Upper lobe of left lung (tissue), 6 donors: ENCODE measurements around the gene COTL1. TPM values are rescaled to one million over a fixed set of nuclear protein-coding genes. Genes with fewer than 3 reads are reported as not detected.

ENCODE experiments used
- ATAC-seq, 2 donors: fragments of 200-7000 bp; cut with Tn5 transposase; one replicate each; pipeline ENCODE4 v1.9.1; 2022; ENCODE audit warnings: mild to moderate bottlenecking in 2 of 2, moderate library complexity in 2 of 2; ENCODE audit not compliant: low FRiP score in 2 of 2
- DNase-seq, 2 donors: peaks; one replicate each; pipeline ENCODE4 v3.0.0-alpha.2; 2019 to 2020
- H3K27ac ChIP-seq, 4 donors: fragments of 200-600 bp; sonication (generic); one replicate each; pipeline ENCODE4 v1.5.1; 2016 to 2019
- H3K27me3 ChIP-seq, 4 donors: fragments of 200-600 bp; sonication (generic); one replicate each; pipeline ENCODE4 v1.5.1; 2017 to 2019
- H3K36me3 ChIP-seq, 4 donors: fragments of 200-600 bp; sonication (generic); one replicate each; pipeline ENCODE4 v1.5.1; 2016 to 2019
- H3K4me1 ChIP-seq, 4 donors: fragments of 200-600 bp; sonication (generic); one replicate each; pipeline ENCODE4 v1.5.1; 2018 to 2019
- H3K4me3 ChIP-seq, 4 donors: fragments of 200-600 bp; sonication (generic); one replicate each; pipeline ENCODE4 v1.5.1; 2017 to 2019; ENCODE audit warnings: mild to moderate bottlenecking in 2 of 4, moderate library complexity in 1 of 4
- H3K9me3 ChIP-seq, 4 donors: fragments of 200-600 bp; sonication (generic); one replicate each; pipeline ENCODE4 v1.5.1; 2018 to 2019
- EP300 ChIP-seq, 4 donors: sonication (generic); formaldehyde crosslinking; IDR thresholded peaks; one replicate each; pipeline ENCODE4 v1.5.1; 2017; ENCODE audit warnings: antibody characterized with exemption in 4 of 4, control low read depth in 2 of 4
- POLR2A ChIP-seq, 4 donors: fragments of 450-650 bp; IDR thresholded peaks; one replicate each; pipeline ENCODE4 v1.5.1; 2016 to 2017; ENCODE audit warnings: antibody characterized with exemption in 4 of 4, mild to moderate bottlenecking in 2 of 4
- POLR2AphosphoS5 ChIP-seq, 2 donors: sonication (generic); formaldehyde crosslinking; IDR thresholded peaks; one replicate each; pipeline ENCODE4 v1.5.1; 2017; ENCODE audit warnings: antibody characterized with exemption in 2 of 2
- WGBS, 2 donors: methylation state at CpG; one replicate each; pipeline ENCODE4 v1.1.5; 2017 to 2018; 5-methylcytosine and 5-hydroxymethylcytosine counted together
- total RNA-seq, 6 donors: library from RNA; depleted of rRNA in 4 of 6; stranded (reverse); fragments of >200 nt in 4 of 6; gene quantifications; one replicate each; pipeline versions ENCODE4 v1.1.0 to v1.2.1, GENCODE V29; 2016 to 2021
- TF ChIP-seq, protein P1 (sequence below), 6 experiments: fragments of 450-650 bp in 4 of 6; fragments of 200-600 bp in 2 of 6; sonication (generic) in 2 of 6; IDR thresholded peaks; one replicate each; pipeline ENCODE4 v1.5.1; 2016 to 2019; ENCODE audit warnings: antibody characterized with exemption in 6 of 6
- donor health status: DM: no; HTN: no; CAD: no; lungs with moderate emphysema.
- donor health status: DM: no; HTN: yes; CAD: no; lungs with severe emphysema.

COTL1 gene
- total RNA-seq, 6 donors from 2014 or later: 31.6 to 256 (median 75.6) TPM

DNA sequence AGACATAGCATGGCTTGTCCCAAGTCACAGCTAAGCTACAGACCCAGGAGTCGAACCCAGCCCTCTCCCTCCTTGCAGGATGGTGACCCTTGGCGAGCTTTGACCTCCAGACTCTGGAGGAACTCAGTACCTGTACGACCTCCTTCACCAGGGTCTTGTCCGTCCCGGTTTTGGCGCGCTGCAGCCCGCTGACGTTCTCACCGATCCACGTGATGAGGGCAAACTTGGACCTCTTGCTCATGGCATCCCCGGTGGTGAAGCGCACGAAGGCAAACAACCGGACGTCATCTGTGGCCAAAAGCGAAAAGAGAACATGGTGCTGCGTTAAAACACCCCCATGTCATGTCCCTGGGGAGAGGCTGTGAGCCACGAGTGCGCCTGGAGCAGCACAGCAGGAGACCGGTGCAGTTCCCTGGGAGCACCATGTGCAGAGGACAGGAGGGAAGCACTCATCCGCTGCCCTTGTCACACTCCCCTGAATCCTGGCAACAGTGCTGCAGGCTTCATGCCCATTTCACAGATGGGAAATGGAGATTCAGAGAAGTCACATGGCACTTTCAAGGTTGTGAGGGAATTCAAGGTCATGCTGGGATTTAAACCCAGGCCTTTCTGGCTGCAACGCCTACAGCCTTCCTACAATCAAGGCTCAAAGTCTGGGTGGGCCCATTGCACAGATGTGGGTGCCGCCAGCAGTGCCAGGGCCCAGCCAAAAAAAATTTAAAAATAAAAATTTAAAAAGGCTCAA, 27.7 kb downstream of the COTL1 start:
- no peak overlapping the region for H3K4me3 ChIP-seq
- no peaks in the 10 kb centered on the region for H3K27me3 ChIP-seq
- H3K27ac ChIP-seq: no peak overlapping the region
- DNase-seq (no peak), ATAC-seq (no peak)
- no peaks in the 10 kb centered on the region for H3K9me3 ChIP-seq
- WGBS, 2 donors: 94 to 98% methylated on average over 24 of the region's 24 CpGs
- TF ChIP-seq POLR2A (IDR thresholded peaks at IDR 0.05): no peak
- TF ChIP-seq, protein P1, sequence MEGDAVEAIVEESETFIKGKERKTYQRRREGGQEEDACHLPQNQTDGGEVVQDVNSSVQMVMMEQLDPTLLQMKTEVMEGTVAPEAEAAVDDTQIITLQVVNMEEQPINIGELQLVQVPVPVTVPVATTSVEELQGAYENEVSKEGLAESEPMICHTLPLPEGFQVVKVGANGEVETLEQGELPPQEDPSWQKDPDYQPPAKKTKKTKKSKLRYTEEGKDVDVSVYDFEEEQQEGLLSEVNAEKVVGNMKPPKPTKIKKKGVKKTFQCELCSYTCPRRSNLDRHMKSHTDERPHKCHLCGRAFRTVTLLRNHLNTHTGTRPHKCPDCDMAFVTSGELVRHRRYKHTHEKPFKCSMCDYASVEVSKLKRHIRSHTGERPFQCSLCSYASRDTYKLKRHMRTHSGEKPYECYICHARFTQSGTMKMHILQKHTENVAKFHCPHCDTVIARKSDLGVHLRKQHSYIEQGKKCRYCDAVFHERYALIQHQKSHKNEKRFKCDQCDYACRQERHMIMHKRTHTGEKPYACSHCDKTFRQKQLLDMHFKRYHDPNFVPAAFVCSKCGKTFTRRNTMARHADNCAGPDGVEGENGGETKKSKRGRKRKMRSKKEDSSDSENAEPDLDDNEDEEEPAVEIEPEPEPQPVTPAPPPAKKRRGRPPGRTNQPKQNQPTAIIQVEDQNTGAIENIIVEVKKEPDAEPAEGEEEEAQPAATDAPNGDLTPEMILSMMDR (IDR thresholded peaks at IDR 0.05): no peak
- no peak for TF ChIP-seq POLR2AphosphoS5 (IDR thresholded peaks at IDR 0.05)
- peaks cover 0 to 17% (median 5%) of the 10 kb centered on the region in 4 donors for H3K36me3 ChIP-seq
- H3K4me1 ChIP-seq: peaks cover 0 to 15% (median 5%) of the 10 kb centered on the region in 4 donors

- H3K27ac ChIP-seq: no peak overlapping the region
- no peaks in the 10 kb centered on the region for H3K9me3 ChIP-seq
- H3K4me3 ChIP-seq: no peak overlapping the region
- DNase-seq (no peak), ATAC-seq (no peak)
- peaks cover 0 to 3% (median under 1%) of the 10 kb centered on the region in 4 donors for H3K4me1 ChIP-seq
- TF ChIP-seq, protein P1 (IDR thresholded peaks at IDR 0.05): no peak
- TF ChIP-seq POLR2AphosphoS5 (IDR thresholded peaks at IDR 0.05) (no peak), EP300 (IDR thresholded peaks at IDR 0.05) (no peak), POLR2A (IDR thresholded peaks at IDR 0.05) (no peak)
- H3K27me3 ChIP-seq: no peaks in the 10 kb centered on the region
- WGBS, 2 donors: 89 to 92% methylated on average over 8 of the region's 8 CpGs
- peaks cover 0 to 17% (median 5%) of the 10 kb centered on the region in 4 donors for H3K36me3 ChIP-seq
Observed at GRCh38 chr16:84588991-84589390, 28.9 kb downstream of the COTL1 start.

GRCh38 chr16:84585886-84586285, 32.0 kb downstream of the COTL1 start:
- DNase-seq (no peak), ATAC-seq (peak; percentile 11 to 49)
- no peak for TF ChIP-seq EP300 (IDR thresholded peaks at IDR 0.05)
- no peak for TF ChIP-seq POLR2A (IDR thresholded peaks at IDR 0.05)
- TF ChIP-seq POLR2AphosphoS5 (IDR thresholded peaks at IDR 0.05): no peak
- TF ChIP-seq, protein P1 (IDR thresholded peaks at IDR 0.05): no peak
- H3K4me1 ChIP-seq: no peaks in the 10 kb centered on the region
- H3K27me3 ChIP-seq: no peaks in the 10 kb centered on the region
- no peak overlapping the region for H3K4me3 ChIP-seq
- no peak overlapping the region for H3K27ac ChIP-seq
- peaks cover 0 to 20% (median 5%) of the 10 kb centered on the region in 4 donors for H3K36me3 ChIP-seq
- 79 to 89% methylated on average over 10 of the region's 10 CpGs for WGBS, 2 donors
- H3K9me3 ChIP-seq: no peaks in the 10 kb centered on the region

DNA sequence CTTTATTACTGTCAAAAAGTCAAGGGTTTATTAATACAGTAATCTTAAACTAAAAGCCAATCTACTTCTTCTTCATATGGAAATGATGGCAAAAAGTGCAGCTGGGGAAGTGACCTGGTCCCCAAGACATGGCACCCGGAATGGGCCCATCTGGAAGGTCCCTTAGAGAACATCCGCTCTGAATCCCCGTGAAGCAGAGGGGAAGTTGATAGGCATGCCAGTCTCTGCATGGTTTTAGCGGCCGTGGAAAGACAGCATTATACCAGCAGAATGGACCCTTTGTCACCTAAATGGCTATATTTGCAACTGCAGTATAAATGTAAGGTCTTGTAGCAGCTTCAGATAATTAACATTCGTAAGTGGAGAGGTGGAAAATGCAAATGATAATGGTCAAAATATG, 32.4 kb downstream of the COTL1 start:
- no peak overlapping the region for H3K4me3 ChIP-seq
- no peak for ATAC-seq
- no peaks in the 10 kb centered on the region for H3K9me3 ChIP-seq
- no peaks in the 10 kb centered on the region for H3K27me3 ChIP-seq
- TF ChIP-seq POLR2AphosphoS5 (IDR thresholded peaks at IDR 0.05) (no peak), EP300 (IDR thresholded peaks at IDR 0.05) (no peak), POLR2A (IDR thresholded peaks at IDR 0.05) (no peak)
- TF ChIP-seq, protein P1 (IDR thresholded peaks at IDR 0.05): no peak
- H3K4me1 ChIP-seq: no peaks in the 10 kb centered on the region
- no peak overlapping the region for H3K27ac ChIP-seq
- DNase-seq: no peak
- H3K36me3 ChIP-seq: peaks cover 0 to 20% (median 5%) of the 10 kb centered on the region in 4 donors
- WGBS, 2 donors: 77 to 84% methylated on average over 6 of the region's 6 CpGs

DNA sequence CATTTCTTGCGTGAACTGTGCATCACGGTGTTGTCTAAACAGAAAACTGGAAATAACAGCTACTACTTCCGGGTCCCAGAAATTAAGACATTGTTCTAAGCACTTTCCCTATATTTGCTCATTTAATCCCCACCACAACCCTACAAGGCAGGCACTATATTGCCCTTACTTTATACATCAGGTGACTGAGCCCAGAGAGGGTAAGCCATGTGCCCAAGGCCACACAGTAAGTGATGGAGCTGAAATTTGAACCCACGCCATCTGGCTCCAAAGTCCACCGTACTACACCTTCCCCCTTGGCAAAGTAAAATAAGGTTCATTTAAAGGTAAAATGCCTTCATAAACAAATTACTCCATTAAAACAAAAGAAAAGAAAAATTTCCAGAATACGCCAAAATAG, 33.2 kb downstream of the COTL1 start:
- H3K9me3 ChIP-seq: no peaks in the 10 kb centered on the region
- H3K36me3 ChIP-seq: peaks cover 0 to 16% (median 3%) of the 10 kb centered on the region in 4 donors
- no peak overlapping the region for H3K4me3 ChIP-seq
- TF ChIP-seq POLR2AphosphoS5 (IDR thresholded peaks at IDR 0.05) (no peak), EP300 (IDR thresholded peaks at IDR 0.05) (no peak), POLR2A (IDR thresholded peaks at IDR 0.05) (no peak)
- TF ChIP-seq, protein P1 (IDR thresholded peaks at IDR 0.05): no peak
- H3K4me1 ChIP-seq: no peaks in the 10 kb centered on the region
- ATAC-seq (no peak), DNase-seq (no peak)
- WGBS, 2 donors: 85 to 95% methylated on average over 6 of the region's 6 CpGs
- H3K27me3 ChIP-seq: no peaks in the 10 kb centered on the region
- no peak overlapping the region for H3K27ac ChIP-seq
